Liver (tissue), 3 donors: ENCODE results near the gene VPS26C.

Experiments
- CTCF ChIP-seq: fragments of 150-350 bp; IDR thresholded peaks from 2 replicates; pipeline ENCODE4 v1.5.1; 2017; ENCODE audit warnings: improper control_type of control experiment, low read depth, low read length; ENCODE audit not compliant: missing input control
- FOXA1 ChIP-seq: IDR thresholded peaks from 2 replicates; pipeline ENCODE4 v1.6.1; 2016; ENCODE audit warnings: antibody characterized with exemption
- GABPA ChIP-seq, 2 donors: IDR thresholded peaks in 1 of 2; conservative IDR thresholded peaks in 1 of 2; 2 replicates each; pipeline ENCODE4 v1.6.1; 2016; ENCODE audit warnings: antibody characterized with exemption in 2 of 2, mild to moderate bottlenecking in 1 of 2, moderate library complexity in 1 of 2
- RAD21 ChIP-seq, 2 donors: IDR thresholded peaks; 2 replicates each; pipeline ENCODE4 v1.6.1; 2016; ENCODE audit warnings: antibody characterized with exemption in 2 of 2, mild to moderate bottlenecking in 2 of 2
- SP1 ChIP-seq: IDR thresholded peaks from 2 replicates; pipeline ENCODE4 v1.6.1; 2018; ENCODE audit warnings: antibody characterized with exemption, mild to moderate bottlenecking
- YY1 ChIP-seq: IDR thresholded peaks from 2 replicates; pipeline ENCODE4 v1.6.1; 2016; ENCODE audit warnings: antibody characterized with exemption, mild to moderate bottlenecking
- TF ChIP-seq, protein P1 (sequence below): IDR thresholded peaks from 2 replicates; pipeline ENCODE4 v1.6.1; 2016; ENCODE audit warnings: antibody characterized with exemption
- TF ChIP-seq, protein P2 (sequence below): IDR thresholded peaks from 2 replicates; pipeline ENCODE4 v1.6.1; 2016; ENCODE audit warnings: antibody characterized with exemption, mild to moderate bottlenecking
- TF ChIP-seq, protein P3 (sequence below): IDR thresholded peaks from 2 replicates; pipeline ENCODE4 v1.6.1; 2016; ENCODE audit warnings: antibody characterized with exemption
- donor health status: healthy.
- donor health status: healthy.

- TF ChIP-seq CTCF (no peak), GABPA (IDR thresholded peaks at IDR 0.05 in 1 of 2, conservative IDR thresholded peaks at IDR 0.05 in 1 of 2) (no peak), RAD21 (IDR thresholded peaks at IDR 0.05) (no peak), YY1 (no peak), SP1 (no peak), FOXA1 (no peak)
- TF ChIP-seq, protein P1, sequence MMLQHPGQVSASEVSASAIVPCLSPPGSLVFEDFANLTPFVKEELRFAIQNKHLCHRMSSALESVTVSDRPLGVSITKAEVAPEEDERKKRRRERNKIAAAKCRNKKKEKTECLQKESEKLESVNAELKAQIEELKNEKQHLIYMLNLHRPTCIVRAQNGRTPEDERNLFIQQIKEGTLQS: no peak
- TF ChIP-seq, protein P2, sequence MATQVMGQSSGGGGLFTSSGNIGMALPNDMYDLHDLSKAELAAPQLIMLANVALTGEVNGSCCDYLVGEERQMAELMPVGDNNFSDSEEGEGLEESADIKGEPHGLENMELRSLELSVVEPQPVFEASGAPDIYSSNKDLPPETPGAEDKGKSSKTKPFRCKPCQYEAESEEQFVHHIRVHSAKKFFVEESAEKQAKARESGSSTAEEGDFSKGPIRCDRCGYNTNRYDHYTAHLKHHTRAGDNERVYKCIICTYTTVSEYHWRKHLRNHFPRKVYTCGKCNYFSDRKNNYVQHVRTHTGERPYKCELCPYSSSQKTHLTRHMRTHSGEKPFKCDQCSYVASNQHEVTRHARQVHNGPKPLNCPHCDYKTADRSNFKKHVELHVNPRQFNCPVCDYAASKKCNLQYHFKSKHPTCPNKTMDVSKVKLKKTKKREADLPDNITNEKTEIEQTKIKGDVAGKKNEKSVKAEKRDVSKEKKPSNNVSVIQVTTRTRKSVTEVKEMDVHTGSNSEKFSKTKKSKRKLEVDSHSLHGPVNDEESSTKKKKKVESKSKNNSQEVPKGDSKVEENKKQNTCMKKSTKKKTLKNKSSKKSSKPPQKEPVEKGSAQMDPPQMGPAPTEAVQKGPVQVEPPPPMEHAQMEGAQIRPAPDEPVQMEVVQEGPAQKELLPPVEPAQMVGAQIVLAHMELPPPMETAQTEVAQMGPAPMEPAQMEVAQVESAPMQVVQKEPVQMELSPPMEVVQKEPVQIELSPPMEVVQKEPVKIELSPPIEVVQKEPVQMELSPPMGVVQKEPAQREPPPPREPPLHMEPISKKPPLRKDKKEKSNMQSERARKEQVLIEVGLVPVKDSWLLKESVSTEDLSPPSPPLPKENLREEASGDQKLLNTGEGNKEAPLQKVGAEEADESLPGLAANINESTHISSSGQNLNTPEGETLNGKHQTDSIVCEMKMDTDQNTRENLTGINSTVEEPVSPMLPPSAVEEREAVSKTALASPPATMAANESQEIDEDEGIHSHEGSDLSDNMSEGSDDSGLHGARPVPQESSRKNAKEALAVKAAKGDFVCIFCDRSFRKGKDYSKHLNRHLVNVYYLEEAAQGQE: no peak
- TF ChIP-seq, protein P3, sequence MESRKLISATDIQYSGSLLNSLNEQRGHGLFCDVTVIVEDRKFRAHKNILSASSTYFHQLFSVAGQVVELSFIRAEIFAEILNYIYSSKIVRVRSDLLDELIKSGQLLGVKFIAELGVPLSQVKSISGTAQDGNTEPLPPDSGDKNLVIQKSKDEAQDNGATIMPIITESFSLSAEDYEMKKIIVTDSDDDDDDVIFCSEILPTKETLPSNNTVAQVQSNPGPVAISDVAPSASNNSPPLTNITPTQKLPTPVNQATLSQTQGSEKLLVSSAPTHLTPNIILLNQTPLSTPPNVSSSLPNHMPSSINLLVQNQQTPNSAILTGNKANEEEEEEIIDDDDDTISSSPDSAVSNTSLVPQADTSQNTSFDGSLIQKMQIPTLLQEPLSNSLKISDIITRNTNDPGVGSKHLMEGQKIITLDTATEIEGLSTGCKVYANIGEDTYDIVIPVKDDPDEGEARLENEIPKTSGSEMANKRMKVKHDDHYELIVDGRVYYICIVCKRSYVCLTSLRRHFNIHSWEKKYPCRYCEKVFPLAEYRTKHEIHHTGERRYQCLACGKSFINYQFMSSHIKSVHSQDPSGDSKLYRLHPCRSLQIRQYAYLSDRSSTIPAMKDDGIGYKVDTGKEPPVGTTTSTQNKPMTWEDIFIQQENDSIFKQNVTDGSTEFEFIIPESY: no peak
Observed at GRCh38 chr21:37273911-37274690, 7.0 kb upstream of the VPS26C start.
